Erythroblast (primary cell): ENCODE data around the gene ADH4.

Experiments used
- GATA1 ChIP-seq: IDR thresholded peaks from 2 replicates; pipeline ENCODE4 v1.6.1; 2011; ENCODE audit warnings: low read depth, mild to moderate bottlenecking, control low read depth, low read length, moderate library complexity
- POLR2A ChIP-seq: IDR thresholded peaks from 2 replicates; pipeline ENCODE4 v1.6.1; 2011; ENCODE audit warnings: mild to moderate bottlenecking, low read length

GRCh38 chr4:99078336-99078735 lies 65.8 kb downstream of the ADH4 start:
- TF ChIP-seq POLR2A, result no peak
- TF ChIP-seq GATA1, result no peak
